ENCODE measurements around the gene SLAMF6. TPM values are rescaled to one million over a fixed set of nuclear protein-coding genes. Genes with fewer than 3 reads are reported as not detected.
A peak's percentile ranks its signal among the peaks of the same experiment; 100 is the strongest.
"Not testable (repeated sequence)": the region's sequence is repeated elsewhere in the genome, so short reads cannot be mapped to it uniquely, and the experiment has no call there.

Gene SLAMF6
- total RNA-seq, 4 donors from 2014 or later, result 0.57 to 10.7 (median 5.2) TPM

GRCh38 chr1:160488347-160489058 lies 34.6 kb downstream of the SLAMF6 start:
- Histone ChIP-seq H3K27me3 (no peaks in the 10 kb centered on the region), H3K4me1 (peaks cover 0 to 4% (median 1%) of the 10 kb centered on the region in 4 donors), H3K27ac (peak overlapping the region in 2 of 4 donors; percentile 75 to 79), H3K9me3 (no peaks in the 10 kb centered on the region), H3K36me3 (no peaks in the 10 kb centered on the region), H3K4me3 (no peak overlapping the region)
- peak in 2 of 3 donors; percentile 68 to 71 for DNase-seq
- no peak for TF ChIP-seq POLR2A (IDR thresholded peaks at IDR 0.05)
- TF ChIP-seq, protein P1, sequence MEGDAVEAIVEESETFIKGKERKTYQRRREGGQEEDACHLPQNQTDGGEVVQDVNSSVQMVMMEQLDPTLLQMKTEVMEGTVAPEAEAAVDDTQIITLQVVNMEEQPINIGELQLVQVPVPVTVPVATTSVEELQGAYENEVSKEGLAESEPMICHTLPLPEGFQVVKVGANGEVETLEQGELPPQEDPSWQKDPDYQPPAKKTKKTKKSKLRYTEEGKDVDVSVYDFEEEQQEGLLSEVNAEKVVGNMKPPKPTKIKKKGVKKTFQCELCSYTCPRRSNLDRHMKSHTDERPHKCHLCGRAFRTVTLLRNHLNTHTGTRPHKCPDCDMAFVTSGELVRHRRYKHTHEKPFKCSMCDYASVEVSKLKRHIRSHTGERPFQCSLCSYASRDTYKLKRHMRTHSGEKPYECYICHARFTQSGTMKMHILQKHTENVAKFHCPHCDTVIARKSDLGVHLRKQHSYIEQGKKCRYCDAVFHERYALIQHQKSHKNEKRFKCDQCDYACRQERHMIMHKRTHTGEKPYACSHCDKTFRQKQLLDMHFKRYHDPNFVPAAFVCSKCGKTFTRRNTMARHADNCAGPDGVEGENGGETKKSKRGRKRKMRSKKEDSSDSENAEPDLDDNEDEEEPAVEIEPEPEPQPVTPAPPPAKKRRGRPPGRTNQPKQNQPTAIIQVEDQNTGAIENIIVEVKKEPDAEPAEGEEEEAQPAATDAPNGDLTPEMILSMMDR (IDR thresholded peaks at IDR 0.05), result no peak

- Histone ChIP-seq H3K4me3 (no peak overlapping the region), H3K36me3 (no peaks in the 10 kb centered on the region), H3K9me3 (no peaks in the 10 kb centered on the region), H3K27ac (no peak overlapping the region), H3K4me1 (peaks cover 0 to 4% (median 1%) of the 10 kb centered on the region in 4 donors), H3K27me3 (no peaks in the 10 kb centered on the region)
- TF ChIP-seq POLR2A (IDR thresholded peaks at IDR 0.05), result no peak
- TF ChIP-seq, protein P1 (IDR thresholded peaks at IDR 0.05), result no peak
- no peak for DNase-seq
Measured at GRCh38 chr1:160486453-160486852, 36.6 kb downstream of the SLAMF6 start.

- no peak overlapping the region for H3K4me3 ChIP-seq
- no peak for TF ChIP-seq POLR2A (IDR thresholded peaks at IDR 0.05)
- TF ChIP-seq, protein P1 (IDR thresholded peaks at IDR 0.05), result no peak
- no peaks in the 10 kb centered on the region for H3K36me3 ChIP-seq
- no peak for DNase-seq
- H3K9me3 ChIP-seq, result no peaks in the 10 kb centered on the region
- H3K4me1 ChIP-seq, result peaks cover 0 to 4% (median 1%) of the 10 kb centered on the region in 4 donors
- no peaks in the 10 kb centered on the region for H3K27me3 ChIP-seq
- no peak overlapping the region for H3K27ac ChIP-seq
Measured at GRCh38 chr1:160483505-160484185, 39.4 kb downstream of the SLAMF6 start.

GRCh38 chr1:160481979-160482596 lies 41.0 kb downstream of the SLAMF6 start:
- TF ChIP-seq, protein P1 (IDR thresholded peaks at IDR 0.05), result no peak
- no peak for TF ChIP-seq POLR2A (IDR thresholded peaks at IDR 0.05)
- Histone ChIP-seq H3K27ac (no peak overlapping the region), H3K27me3 (no peaks in the 10 kb centered on the region), H3K4me1 (no peaks in the 10 kb centered on the region), H3K4me3 (no peak overlapping the region), H3K9me3 (no peaks in the 10 kb centered on the region), H3K36me3 (no peaks in the 10 kb centered on the region)
- DNase-seq, result no peak

- DNase-seq, H3K9me3 ChIP-seq, H3K4me1 ChIP-seq, H3K27ac ChIP-seq, H3K36me3 ChIP-seq, H3K27me3 ChIP-seq, H3K4me3 ChIP-seq: not testable (repeated sequence)
Measured at GRCh38 chr1:160480781-160481180, 42.3 kb downstream of the SLAMF6 start.

GRCh38 chr1:160479091-160479490 lies 44.0 kb downstream of the SLAMF6 start:
- H3K4me3 ChIP-seq, H3K36me3 ChIP-seq, H3K9me3 ChIP-seq, H3K27ac ChIP-seq, H3K27me3 ChIP-seq, H3K4me1 ChIP-seq, DNase-seq: not testable (repeated sequence)

Data from Peyer's patch (tissue), 4 donors.